PFSK-1 (cell line): ENCODE results near the gene OR2J3.

Source experiments
- FOXP2 ChIP-seq: optimal IDR thresholded peaks from 2 replicates; pipeline ENCODE3; 2011; ENCODE audit warnings: borderline replicate concordance, control low read depth, inconsistent platforms; ENCODE audit not compliant: insufficient read depth; ENCODE audit errors: extremely low read length, extremely low read depth
- POLR2AphosphoS5 ChIP-seq: IDR thresholded peaks from 2 replicates; pipeline ENCODE4 v1.6.1; 2012; ENCODE audit warnings: low read depth, mild to moderate bottlenecking, control low read depth, low read length, moderate library complexity
- SIN3A ChIP-seq: IDR thresholded peaks from 2 replicates; pipeline ENCODE4 v1.6.1; 2012; ENCODE audit warnings: mild to moderate bottlenecking, low read length, moderate library complexity, borderline replicate concordance; ENCODE audit not compliant: insufficient read depth
- TAF1 ChIP-seq: IDR thresholded peaks from 2 replicates; pipeline ENCODE4 v1.6.1; 2012; ENCODE audit warnings: low read length, control low read depth, borderline replicate concordance; ENCODE audit not compliant: insufficient read depth
- TF ChIP-seq, protein P1 (sequence below), 2 experiments: IDR thresholded peaks; 2 replicates each; pipeline versions ENCODE4 v1.6.1 to v1.8.0; 2011 to 2012; ENCODE audit warnings: low read depth in 2 of 2, low read length in 2 of 2, control low read depth in 1 of 2, inconsistent platforms in 1 of 2, mild to moderate bottlenecking in 1 of 2, moderate library complexity in 1 of 2; ENCODE audit not compliant: insufficient read depth in 1 of 2

OR2J3 gene

DNA sequence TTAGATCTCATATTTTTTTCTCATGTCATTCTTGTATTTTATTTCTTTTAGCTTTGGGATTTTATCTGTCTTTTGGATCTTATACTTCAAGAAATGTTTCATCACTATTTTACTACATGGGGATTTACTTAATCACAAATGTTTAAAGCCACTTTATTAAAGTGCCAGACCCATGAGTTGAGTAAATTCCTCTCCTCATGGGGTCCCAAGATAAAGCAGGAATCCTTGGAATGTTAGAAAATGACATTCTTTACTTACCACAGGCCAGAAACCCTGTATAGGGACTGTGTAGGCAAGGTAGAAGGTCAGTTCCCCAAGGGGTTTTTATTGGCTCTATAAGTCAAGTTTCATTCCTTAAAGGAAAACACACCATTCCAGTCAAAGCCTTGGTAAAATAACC is 34.5 kb downstream of the OR2J3 start:
- TF ChIP-seq TAF1 (no peak), POLR2AphosphoS5 (no peak), FOXP2 (no peak), SIN3A (no peak)
- TF ChIP-seq, protein P1, sequence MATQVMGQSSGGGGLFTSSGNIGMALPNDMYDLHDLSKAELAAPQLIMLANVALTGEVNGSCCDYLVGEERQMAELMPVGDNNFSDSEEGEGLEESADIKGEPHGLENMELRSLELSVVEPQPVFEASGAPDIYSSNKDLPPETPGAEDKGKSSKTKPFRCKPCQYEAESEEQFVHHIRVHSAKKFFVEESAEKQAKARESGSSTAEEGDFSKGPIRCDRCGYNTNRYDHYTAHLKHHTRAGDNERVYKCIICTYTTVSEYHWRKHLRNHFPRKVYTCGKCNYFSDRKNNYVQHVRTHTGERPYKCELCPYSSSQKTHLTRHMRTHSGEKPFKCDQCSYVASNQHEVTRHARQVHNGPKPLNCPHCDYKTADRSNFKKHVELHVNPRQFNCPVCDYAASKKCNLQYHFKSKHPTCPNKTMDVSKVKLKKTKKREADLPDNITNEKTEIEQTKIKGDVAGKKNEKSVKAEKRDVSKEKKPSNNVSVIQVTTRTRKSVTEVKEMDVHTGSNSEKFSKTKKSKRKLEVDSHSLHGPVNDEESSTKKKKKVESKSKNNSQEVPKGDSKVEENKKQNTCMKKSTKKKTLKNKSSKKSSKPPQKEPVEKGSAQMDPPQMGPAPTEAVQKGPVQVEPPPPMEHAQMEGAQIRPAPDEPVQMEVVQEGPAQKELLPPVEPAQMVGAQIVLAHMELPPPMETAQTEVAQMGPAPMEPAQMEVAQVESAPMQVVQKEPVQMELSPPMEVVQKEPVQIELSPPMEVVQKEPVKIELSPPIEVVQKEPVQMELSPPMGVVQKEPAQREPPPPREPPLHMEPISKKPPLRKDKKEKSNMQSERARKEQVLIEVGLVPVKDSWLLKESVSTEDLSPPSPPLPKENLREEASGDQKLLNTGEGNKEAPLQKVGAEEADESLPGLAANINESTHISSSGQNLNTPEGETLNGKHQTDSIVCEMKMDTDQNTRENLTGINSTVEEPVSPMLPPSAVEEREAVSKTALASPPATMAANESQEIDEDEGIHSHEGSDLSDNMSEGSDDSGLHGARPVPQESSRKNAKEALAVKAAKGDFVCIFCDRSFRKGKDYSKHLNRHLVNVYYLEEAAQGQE (IDR thresholded peaks at IDR 0.05; ENCODE audit: insufficient read depth in 1 of 2, low read depth in 2 of 2, low read length in 2 of 2): no peak

DNA sequence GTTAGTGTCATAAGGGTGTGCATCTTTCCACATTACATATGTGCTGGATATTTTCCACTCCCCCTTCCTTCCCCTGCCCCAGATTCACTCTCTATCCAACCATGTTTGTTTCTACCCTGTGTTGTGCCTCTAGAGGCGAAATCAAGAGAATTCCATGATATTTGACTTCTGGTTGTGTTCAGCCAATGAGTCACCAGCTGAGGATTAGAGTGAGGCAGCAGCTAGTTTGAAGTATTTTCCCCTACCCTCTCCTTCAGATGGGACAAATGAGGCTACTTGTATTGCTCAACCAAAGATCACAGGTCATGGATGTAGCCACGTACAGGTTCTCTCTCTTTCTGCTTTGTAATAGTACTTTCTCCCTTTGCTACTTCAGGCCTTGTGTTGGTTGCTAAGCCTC is 38.3 kb downstream of the OR2J3 start:
- TF ChIP-seq TAF1: no peak
- TF ChIP-seq FOXP2: no peak
- TF ChIP-seq, protein P1 (IDR thresholded peaks at IDR 0.05; ENCODE audit: insufficient read depth in 1 of 2, low read depth in 2 of 2, low read length in 2 of 2): no peak
- no peak for TF ChIP-seq POLR2AphosphoS5
- no peak for TF ChIP-seq SIN3A

DNA sequence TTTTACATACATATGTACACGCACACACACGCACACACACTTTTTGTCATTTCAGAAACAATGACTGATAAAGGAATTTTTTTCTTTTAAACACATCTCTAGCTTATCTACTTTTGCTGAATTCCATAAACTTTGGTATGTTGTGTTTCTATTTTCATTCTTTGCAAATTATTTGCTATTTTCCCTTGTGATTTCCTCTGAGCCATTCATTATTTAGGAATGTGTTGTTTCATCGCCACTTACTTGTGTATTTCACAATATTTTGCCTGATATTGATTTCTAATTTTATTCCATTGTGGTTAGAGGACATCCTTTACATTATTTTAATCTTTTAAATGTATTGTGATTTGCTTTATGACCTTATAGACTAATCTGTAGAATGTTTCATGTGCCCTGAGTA is 39.2 kb downstream of the OR2J3 start:
- TF ChIP-seq, protein P1 (IDR thresholded peaks at IDR 0.05; ENCODE audit: insufficient read depth in 1 of 2, low read depth in 2 of 2, low read length in 2 of 2): no peak
- TF ChIP-seq TAF1: no peak

DNA sequence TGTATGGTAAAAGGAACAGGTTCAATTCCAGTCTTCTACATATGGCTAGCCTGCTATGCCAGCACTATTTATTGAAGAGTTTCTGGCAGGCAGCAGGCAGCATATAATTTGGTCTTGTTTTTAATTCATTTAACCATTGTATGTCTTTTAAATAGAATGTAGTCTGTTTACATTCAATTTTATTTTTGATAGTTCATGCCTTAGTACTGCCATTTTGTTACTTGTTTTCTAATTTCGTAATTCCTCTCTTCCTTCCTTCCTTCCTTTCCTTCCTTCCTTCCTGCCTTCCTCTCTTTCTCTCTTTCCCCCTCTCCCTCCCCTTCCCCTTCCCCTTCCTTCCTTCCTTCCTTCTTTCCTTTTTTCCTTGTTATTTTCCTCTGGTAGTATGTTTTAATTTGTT is 45.2 kb downstream of the OR2J3 start:
- TF ChIP-seq, protein P1 (IDR thresholded peaks at IDR 0.05; ENCODE audit: insufficient read depth in 1 of 2, low read depth in 2 of 2, low read length in 2 of 2): no peak
- TF ChIP-seq TAF1: no peak
- no peak for TF ChIP-seq POLR2AphosphoS5
